CD4-positive, alpha-beta T cell (primary cell): ENCODE data around the gene AHRR. TPM values are rescaled to one million over a fixed set of nuclear protein-coding genes. Genes with fewer than 3 reads are reported as not detected.

Experiments
- ATAC-seq: fragments of 200-7000 bp; cut with Tn5 transposase; one replicate; pipeline ENCODE4 v1.10.0; 2022; ENCODE audit warnings: mild to moderate bottlenecking; ENCODE audit not compliant: poor library complexity
- CTCF ChIA-PET: fragments of 350-600 bp; sonication (Branson Sonifier 250); formaldehyde crosslinking; loops from one replicate; lab custom pipeline; 2021; ENCODE audit warnings: antibody characterized with exemption, inconsistent platforms; lab: Charles Lee
- POLR2A ChIA-PET: fragments of 350-600 bp; sonication (Branson Sonifier 250); formaldehyde crosslinking; loops from one replicate; lab custom pipeline; 2021; ENCODE audit warnings: antibody characterized with exemption, inconsistent platforms; lab: Charles Lee
- DNase-seq, 14 experiments: peaks; one replicate each; pipeline ENCODE4 v3.0.0-alpha.2; 2013 to 2020; ENCODE audit warnings: mixed read lengths in 2 of 14
- H3K27ac ChIP-seq, 2 donors: one replicate each; pipeline versions ENCODE4 v1.5.1 to v1.7.0; 2013; ENCODE audit warnings: low read length in 2 of 2, low read depth in 1 of 2, mild to moderate bottlenecking in 1 of 2
- H3K27me3 ChIP-seq, 2 experiments: 1 replicate in 1 of 2; 2 replicates in 1 of 2; pipeline versions ENCODE4 v1.6.1 to v1.7.0; 2013; ENCODE audit warnings: low read length in 2 of 2, control low read depth in 1 of 2, mild to moderate bottlenecking in 1 of 2, moderate library complexity in 1 of 2; ENCODE audit not compliant: insufficient read depth in 2 of 2, control insufficient read depth in 1 of 2
- H3K36me3 ChIP-seq: one replicate; pipeline ENCODE4 v1.6.1; 2013; ENCODE audit warnings: low read length, control low read depth; ENCODE audit not compliant: insufficient read depth
- H3K4me1 ChIP-seq: one replicate; pipeline ENCODE4 v1.6.1; 2013; ENCODE audit warnings: low read length, control low read depth; ENCODE audit not compliant: insufficient read depth
- H3K4me3 ChIP-seq: one replicate; pipeline ENCODE4 v1.5.1; 2013; ENCODE audit warnings: mild to moderate bottlenecking, low read length, moderate library complexity
- H3K9me3 ChIP-seq, 2 experiments: 1 replicate in 1 of 2; 2 replicates in 1 of 2; pipeline versions ENCODE4 v1.6.1 to v1.7.0; 2013; ENCODE audit warnings: low read length in 2 of 2, mild to moderate bottlenecking in 2 of 2, control low read depth in 1 of 2, moderate library complexity in 1 of 2; ENCODE audit not compliant: control insufficient read depth in 1 of 2, insufficient read depth in 1 of 2
- H3K27ac Mint-ChIP-seq: one replicate; pipeline ENCODE4 v1.8.0; 2020; ENCODE audit warnings: mixed read lengths
- H3K27me3 Mint-ChIP-seq: one replicate; pipeline ENCODE4 v1.8.0; 2021; ENCODE audit warnings: mixed read lengths
- H3K36me3 Mint-ChIP-seq: one replicate; pipeline ENCODE4 v1.8.0; 2021; ENCODE audit warnings: low read depth, mixed read lengths
- H3K4me1 Mint-ChIP-seq: one replicate; pipeline ENCODE4 v1.8.0; 2021; ENCODE audit warnings: low read depth, mixed read lengths
- H3K4me3 Mint-ChIP-seq: one replicate; pipeline ENCODE4 v1.8.0; 2020; ENCODE audit warnings: mild to moderate bottlenecking, mixed read lengths
- H3K9me3 Mint-ChIP-seq: one replicate; pipeline ENCODE4 v1.8.0; 2020; ENCODE audit warnings: mixed read lengths
- CTCF ChIP-seq: fragments of 200-600 bp; IDR thresholded peaks from one replicate; pipeline ENCODE4 v1.8.0; 2022; ENCODE audit warnings: antibody characterized with exemption, mild to moderate bottlenecking
- intact Hi-C, 2 experiments: fragments of 100-400 bp; cut with DNase I in 1 of 2; cut with micrococcal nuclease in 1 of 2; formaldehyde crosslinking; loops; one replicate each; pipeline versions ENCODE4 v1.15.1 to v1.9.0; 2023 to 2025; cut with DNase I, micrococcal nuclease
- total RNA-seq, 174 experiments: library from RNA in 2 of 174; stranded (reverse) in 2 of 174; gene quantifications; one replicate each; pipeline ENCODE4 v1.2.3 and lab custom pipeline; 2021 to 2026

Gene AHRR
- total RNA-seq, 2 experiments from 2014 or later = 0.45 to 0.63 TPM

- peaks cover 11% of the 10 kb centered on the region for H3K4me1 Mint-ChIP-seq
- H3K4me1 ChIP-seq = peaks cover 16% of the 10 kb centered on the region
- H3K36me3 ChIP-seq = peaks cover 39% of the 10 kb centered on the region
- TF ChIP-seq CTCF = no peak
- DNase-seq = peak; percentile 57 to 97 (median 74)
- peaks cover 52% of the 10 kb centered on the region for H3K36me3 Mint-ChIP-seq
- POLR2A ChIA-PET = interaction anchor here (0.8 to 1.4 kb wide), 4 partner anchors 9 to 246 kb away, joined by 3 to 22 read pairs (median 5); partner anchors contain the start of genes CCDC127 and SDHA
- intact Hi-C loops = loop anchor here (1.0 to 5.0 kb wide), 2 partner anchors 8 to 423 kb away; no protein-coding TSS in a partner anchor
- H3K9me3 ChIP-seq = no peaks in the 10 kb centered on the region
- peak overlapping the region; percentile 94 for H3K27ac Mint-ChIP-seq
- CTCF ChIA-PET = interaction anchor here (2.4 kb wide), 1 partner anchor 17 kb away, joined by 8 read pairs; no protein-coding TSS in a partner anchor
- no peak overlapping the region for H3K4me3 ChIP-seq
- no peaks in the 10 kb centered on the region for H3K27me3 ChIP-seq
- peak; percentile 99 for ATAC-seq
- peak overlapping the region; percentile 55 to 65 for H3K27ac ChIP-seq
- H3K4me3 Mint-ChIP-seq = peak overlapping the region; percentile 69
- H3K9me3 Mint-ChIP-seq = no peaks in the 10 kb centered on the region
- no peaks in the 10 kb centered on the region for H3K27me3 Mint-ChIP-seq
Measured at GRCh38 chr5:463952-464351, 142.4 kb downstream of the AHRR start.

- Histone ChIP-seq H3K36me3 (peaks cover 37% of the 10 kb centered on the region), H3K4me3 (no peak overlapping the region), H3K27ac (peak overlapping the region; percentile 55 to 65), H3K27me3 (no peaks in the 10 kb centered on the region), H3K9me3 (no peaks in the 10 kb centered on the region), H3K4me1 (peaks cover 15% of the 10 kb centered on the region)
- DNase-seq = peak in 1 of 14 experiments; percentile 32
- no peak for ATAC-seq
- intact Hi-C loops = loop anchor here (1.0 to 5.0 kb wide), 2 partner anchors 8 to 423 kb away; no protein-coding TSS in a partner anchor
- Mint-ChIP-seq H3K36me3 (peaks cover 47% of the 10 kb centered on the region), H3K9me3 (no peaks in the 10 kb centered on the region), H3K4me3 (peak overlapping the region; percentile 69), H3K27me3 (no peaks in the 10 kb centered on the region), H3K4me1 (peaks cover 11% of the 10 kb centered on the region), H3K27ac (peak overlapping the region; percentile 94)
- POLR2A ChIA-PET = interaction anchor here (1.2 to 1.4 kb wide), 2 partner anchors 8 to 11 kb away, joined by 3 to 22 read pairs; no protein-coding TSS in a partner anchor
- CTCF ChIA-PET = interaction anchor here (2.4 kb wide), 1 partner anchor 18 kb away, joined by 8 read pairs; no protein-coding TSS in a partner anchor
- TF ChIP-seq CTCF = no peak
Measured at GRCh38 chr5:464446-464842, 142.9 kb downstream of the AHRR start.

- Histone ChIP-seq H3K27ac (peak overlapping the region in 1 of 2 donors; percentile 55), H3K4me1 (peaks cover 15% of the 10 kb centered on the region), H3K27me3 (no peaks in the 10 kb centered on the region), H3K9me3 (no peaks in the 10 kb centered on the region), H3K4me3 (no peak overlapping the region), H3K36me3 (peaks cover 35% of the 10 kb centered on the region)
- H3K9me3 Mint-ChIP-seq = no peaks in the 10 kb centered on the region
- ChIA-PET POLR2A (interaction anchor here (0.9 kb wide), 1 partner anchor 13 kb away, joined by 5 read pairs; no protein-coding TSS in a partner anchor), CTCF (interaction anchor here (2.4 kb wide), 1 partner anchor 18 kb away, joined by 8 read pairs; no protein-coding TSS in a partner anchor)
- no peak overlapping the region for H3K27ac Mint-ChIP-seq
- TF ChIP-seq CTCF = no peak
- no peak for ATAC-seq
- peak in 1 of 14 experiments; percentile 32 for DNase-seq
- peak overlapping the region; percentile 11 for H3K4me3 Mint-ChIP-seq
- peaks cover 47% of the 10 kb centered on the region for H3K36me3 Mint-ChIP-seq
- intact Hi-C loops = loop anchor here (1.0 to 5.0 kb wide), 2 partner anchors 7 to 422 kb away; no protein-coding TSS in a partner anchor
- H3K4me1 Mint-ChIP-seq = peaks cover 15% of the 10 kb centered on the region
- no peaks in the 10 kb centered on the region for H3K27me3 Mint-ChIP-seq
Measured at GRCh38 chr5:464843-465590, 143.5 kb downstream of the AHRR start.
